HepG2 (cell line): ENCODE measurements around the gene SLIT3. TPM values are rescaled to one million over a fixed set of nuclear protein-coding genes. Genes with fewer than 3 reads are reported as not detected.

ENCODE experiments used
- BRD4 ChIP-seq: sonication (generic); formaldehyde crosslinking; IDR thresholded peaks from 2 replicates; pipeline ENCODE4 v1.4.0; 2020; ENCODE audit warnings: missing genetic modification reagents
- FUBP1 ChIP-seq: sonication (generic); formaldehyde crosslinking; IDR thresholded peaks from 2 replicates; pipeline ENCODE4 v1.5.1; 2020; ENCODE audit warnings: missing genetic modification reagents, mild to moderate bottlenecking, borderline replicate concordance
- JUN ChIP-seq: sonication (generic); formaldehyde crosslinking; IDR thresholded peaks from 2 replicates; pipeline ENCODE4 v1.4.0; 2020; ENCODE audit warnings: mild to moderate bottlenecking, missing genetic modification reagents
- MTERF4 ChIP-seq: sonication (generic); formaldehyde crosslinking; IDR thresholded peaks from 2 replicates; pipeline ENCODE4 v1.8.0; 2023; ENCODE audit warnings: mild to moderate bottlenecking, missing genetic modification reagents
- NFATC3 ChIP-seq: sonication (generic); formaldehyde crosslinking; IDR thresholded peaks from 2 replicates; pipeline ENCODE4 v1.5.1; 2020; ENCODE audit warnings: mild to moderate bottlenecking, missing genetic modification reagents
- NR1H2 ChIP-seq: sonication (generic); formaldehyde crosslinking; IDR thresholded peaks from 2 replicates; pipeline ENCODE4 v1.8.1; 2022; ENCODE audit warnings: low read depth, missing genetic modification reagents, borderline replicate concordance
- SIX4 ChIP-seq: sonication (generic); formaldehyde crosslinking; IDR thresholded peaks from 2 replicates; pipeline ENCODE4 v1.4.0; 2020; ENCODE audit warnings: missing genetic modification reagents
- TERF1 ChIP-seq: sonication (generic); formaldehyde crosslinking; IDR thresholded peaks from 2 replicates; pipeline ENCODE4 v1.8.0; 2022; ENCODE audit warnings: mild to moderate bottlenecking, missing genetic modification reagents, moderate library complexity
- YEATS2 ChIP-seq: sonication (generic); formaldehyde crosslinking; IDR thresholded peaks from 2 replicates; pipeline ENCODE4 v1.4.0; 2020; ENCODE audit warnings: missing genetic modification reagents, borderline replicate concordance
- ZBTB4 ChIP-seq: sonication (generic); formaldehyde crosslinking; IDR thresholded peaks from 2 replicates; pipeline ENCODE4 v1.4.0; 2020; ENCODE audit warnings: missing genetic modification reagents, mild to moderate bottlenecking, borderline replicate concordance
- ZNF253 ChIP-seq: sonication (generic); formaldehyde crosslinking; IDR thresholded peaks from 2 replicates; pipeline ENCODE4 v1.8.0; 2022; ENCODE audit warnings: mild to moderate bottlenecking, missing genetic modification reagents, borderline replicate concordance
- ZNF256 ChIP-seq: sonication (generic); formaldehyde crosslinking; conservative IDR thresholded peaks from 2 replicates; pipeline ENCODE4 v1.4.0; 2020; ENCODE audit warnings: missing genetic modification reagents
- ZNF33A ChIP-seq: sonication (generic); formaldehyde crosslinking; IDR thresholded peaks from 2 replicates; pipeline ENCODE4 v1.5.1; 2020; ENCODE audit warnings: missing genetic modification reagents, mild to moderate bottlenecking, moderate library complexity, borderline replicate concordance
- ZNF362 ChIP-seq: sonication (generic); formaldehyde crosslinking; IDR thresholded peaks from 2 replicates; pipeline ENCODE4 v1.4.0; 2020; ENCODE audit warnings: missing genetic modification reagents, mild to moderate bottlenecking, borderline replicate concordance
- ZNF484 ChIP-seq: sonication (generic); formaldehyde crosslinking; IDR thresholded peaks from 2 replicates; pipeline ENCODE4 v1.5.1; 2020; ENCODE audit warnings: mild to moderate bottlenecking, low read depth, missing genetic modification reagents, borderline replicate concordance
- ZNF678 ChIP-seq: sonication (generic); formaldehyde crosslinking; IDR thresholded peaks from 2 replicates; pipeline ENCODE4 v1.4.0; 2020; ENCODE audit warnings: mild to moderate bottlenecking, missing genetic modification reagents
- ZNF775 ChIP-seq: sonication (generic); formaldehyde crosslinking; IDR thresholded peaks from 2 replicates; pipeline ENCODE4 v1.4.0; 2020; ENCODE audit warnings: missing genetic modification reagents, mild to moderate bottlenecking, moderate library complexity, borderline replicate concordance
- ZUFSP ChIP-seq: sonication (generic); formaldehyde crosslinking; IDR thresholded peaks from 2 replicates; pipeline ENCODE4 v1.9.0; 2021; ENCODE audit warnings: missing genetic modification reagents, mild to moderate bottlenecking, borderline replicate concordance
- polyA plus RNA-seq, 8 experiments: library from polyadenylated mRNA; depleted of rRNA in 3 of 8; stranded (reverse) in 7 of 8; unstranded in 1 of 8; fragments of >200 nt; fragmentation: Illumina TruSeq in 4 of 8; extraction: Trizol in 4 of 8; gene quantifications; 2 replicates each; pipeline versions ENCODE4 v1.2.1 to v1.2.3, GENCODE V29; 2011 to 2016; ENCODE audit warnings: low read depth in 4 of 8, missing spikeins in 1 of 8, mixed read lengths in 1 of 8; ENCODE audit not compliant: insufficient read depth in 1 of 8
- total RNA-seq, 5 experiments: library from RNA; depleted of rRNA; stranded (reverse); fragments of >200 nt; fragmentation: Illumina TruSeq; extraction: Trizol; gene quantifications; 2 replicates each; pipeline ENCODE4 v1.2.3, GENCODE V29; 2016; ENCODE audit warnings: low read depth in 1 of 5

The SLIT3 gene
- total and polyA plus RNA-seq, 2 of the 13 experiments (the other 11 are each of a cell fraction or from before 2014, with no cell fraction given), result not detected

GRCh38 chr5:168624850-168625364, 676.0 kb downstream of the SLIT3 start (continued):
- TF ChIP-seq ZUFSP (CRISPR knock-in tag), result no peak
- no peak for TF ChIP-seq BRD4 (CRISPR knock-in tag)
- no peak for TF ChIP-seq NFATC3 (CRISPR knock-in tag)
- TF ChIP-seq ZNF775 (CRISPR knock-in tag), result 0 out of 2 replicates have a peak, but pooled peaks have one; percentile 63
- TF ChIP-seq ZNF678 (CRISPR knock-in tag), result no peak
- TF ChIP-seq JUN (CRISPR knock-in tag), result no peak
- TF ChIP-seq ZNF256 (CRISPR knock-in tag), result 0 out of 2 replicates have a peak, but pooled peaks have one; percentile 69
- TF ChIP-seq ZNF362 (CRISPR knock-in tag), result peak; percentile 29; the same call in 1 of the 2 replicates
- TF ChIP-seq NR1H2 (CRISPR knock-in tag), result no peak
- no peak for TF ChIP-seq ZNF33A (CRISPR knock-in tag)
- TF ChIP-seq YEATS2, result no peak
- TF ChIP-seq SIX4 (CRISPR knock-in tag), result no peak
- TF ChIP-seq ZBTB4 (CRISPR knock-in tag), result no peak
- no peak for TF ChIP-seq TERF1 (CRISPR knock-in tag)
- no peak for TF ChIP-seq FUBP1
- TF ChIP-seq ZNF253 (CRISPR knock-in tag), result no peak
- no peak for TF ChIP-seq ZNF484 (CRISPR knock-in tag)
- no peak for TF ChIP-seq MTERF4
